Bronchial epithelial cell (primary cell): ENCODE data around the gene GPR135. TPM values are rescaled to one million over a fixed set of nuclear protein-coding genes. Genes with fewer than 3 reads are reported as not detected.
"Not testable (repeated sequence)": the region's sequence is repeated elsewhere in the genome, so short reads cannot be mapped to it uniquely, and the experiment has no call there.

Experiments used
- DNase-seq: peaks from one replicate; pipeline ENCODE4 v3.0.0-alpha.2; 2010; ENCODE audit warnings: low read depth
- FAIRE-seq: peaks from 2 replicates; lab custom pipeline; 2011; peaks lifted over from hg19 to GRCh38; lab: Jason Lieb, UNC
- H3K27me3 ChIP-seq: 2 replicates; pipeline ENCODE4 v1.5.1; 2011; ENCODE audit warnings: low read length; ENCODE audit not compliant: control insufficient read depth, insufficient read depth
- H3K36me3 ChIP-seq: 2 replicates; pipeline ENCODE4 v1.5.1; 2011; ENCODE audit warnings: low read length; ENCODE audit not compliant: control insufficient read depth, insufficient read depth
- H3K4me3 ChIP-seq: 2 replicates; pipeline ENCODE4 v1.5.1; 2011; ENCODE audit warnings: mild to moderate bottlenecking, low read depth, low read length, control low read depth
- CTCF ChIP-seq: IDR thresholded peaks from 2 replicates; pipeline ENCODE4 v1.5.1; 2011; ENCODE audit warnings: mild to moderate bottlenecking, moderate library complexity, low read length, control low read depth, inconsistent platforms; ENCODE audit not compliant: insufficient read depth, severe bottlenecking
- total RNA-seq: library from RNA; depleted of rRNA; stranded (reverse); fragments of >200 nt; gene quantifications from 2 replicates; pipeline ENCODE4 v1.2.1, GENCODE V29; 2014

The GPR135 gene
- total RNA-seq, 1 donor from 2014 or later, result 0.26 TPM

GRCh38 chr14:59454139-59454538, 11.0 kb downstream of the GPR135 start:
- Histone ChIP-seq H3K4me3 (no peak overlapping the region), H3K36me3 (peaks cover 3% of the 10 kb centered on the region), H3K27me3 (no peaks in the 10 kb centered on the region)
- TF ChIP-seq CTCF, result no peak
- DNase-seq (peak; percentile 87), FAIRE-seq (peak; percentile 83)

DNA sequence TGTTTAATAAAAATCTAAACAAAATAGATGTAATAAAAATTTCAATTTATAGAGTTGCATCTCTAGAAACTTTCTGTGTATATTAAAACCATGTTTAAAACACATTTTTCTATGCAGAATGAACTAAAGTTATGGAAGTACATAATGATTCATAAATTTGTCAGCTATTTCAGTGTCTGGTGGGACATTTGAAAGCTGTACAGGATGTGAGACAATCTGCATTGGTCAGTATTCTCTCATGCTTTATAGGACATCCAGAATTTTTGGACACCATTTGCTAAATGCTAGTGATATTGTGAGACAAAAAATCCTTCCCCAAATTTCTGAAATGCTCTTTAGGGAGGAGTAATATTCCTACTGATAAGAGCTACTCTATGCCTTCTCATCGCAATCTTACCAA, 13.3 kb downstream of the GPR135 start:
- no peaks in the 10 kb centered on the region for H3K27me3 ChIP-seq
- TF ChIP-seq CTCF, result no peak
- no peak overlapping the region for H3K4me3 ChIP-seq
- no peaks in the 10 kb centered on the region for H3K36me3 ChIP-seq
- DNase-seq (no peak), FAIRE-seq (no peak)

- Histone ChIP-seq H3K27me3 (no peaks in the 10 kb centered on the region), H3K36me3 (no peaks in the 10 kb centered on the region), H3K4me3 (no peak overlapping the region)
- FAIRE-seq (no peak), DNase-seq (no peak)
- TF ChIP-seq CTCF, result no peak
Observed at GRCh38 chr14:59450716-59451115, 14.5 kb downstream of the GPR135 start.

GRCh38 chr14:59448673-59449072, 16.5 kb downstream of the GPR135 start:
- not testable (repeated sequence) for H3K4me3 ChIP-seq, H3K27me3 ChIP-seq, H3K36me3 ChIP-seq, FAIRE-seq, DNase-seq

GRCh38 chr14:59439256-59439965, 25.8 kb downstream of the GPR135 start:
- DNase-seq (peak; percentile 33), FAIRE-seq (no peak)
- Histone ChIP-seq H3K36me3 (no peaks in the 10 kb centered on the region), H3K27me3 (no peaks in the 10 kb centered on the region), H3K4me3 (no peak overlapping the region)
- TF ChIP-seq CTCF, result no peak

GRCh38 chr14:59438195-59438647, 27.0 kb downstream of the GPR135 start:
- no peak for TF ChIP-seq CTCF
- FAIRE-seq (no peak), DNase-seq (peak; percentile 79)
- H3K27me3 ChIP-seq, result no peaks in the 10 kb centered on the region
- H3K36me3 ChIP-seq, result no peaks in the 10 kb centered on the region
- no peak overlapping the region for H3K4me3 ChIP-seq
